H54 (cell line): ENCODE results near the gene TUBA1B.
A peak's percentile ranks its signal among the peaks of the same experiment; 100 is the strongest.
"Not testable (repeated sequence)": the region's sequence is repeated elsewhere in the genome, so short reads cannot be mapped to it uniquely, and the experiment has no call there.

Source experiments
- DNase-seq: peaks from one replicate; pipeline ENCODE4 v3.0.0; 2011; ENCODE audit warnings: low spot score, mixed read lengths; ENCODE audit not compliant: insufficient read length
- FAIRE-seq: peaks from 3 replicates; lab custom pipeline; 2011; peaks lifted over from hg19 to GRCh38; lab: Jason Lieb, UNC
- POLR2A ChIP-seq: IDR thresholded peaks from 2 replicates; pipeline ENCODE4 v1.6.1; 2011; ENCODE audit warnings: low read depth, mild to moderate bottlenecking, low read length

Gene TUBA1B

DNA sequence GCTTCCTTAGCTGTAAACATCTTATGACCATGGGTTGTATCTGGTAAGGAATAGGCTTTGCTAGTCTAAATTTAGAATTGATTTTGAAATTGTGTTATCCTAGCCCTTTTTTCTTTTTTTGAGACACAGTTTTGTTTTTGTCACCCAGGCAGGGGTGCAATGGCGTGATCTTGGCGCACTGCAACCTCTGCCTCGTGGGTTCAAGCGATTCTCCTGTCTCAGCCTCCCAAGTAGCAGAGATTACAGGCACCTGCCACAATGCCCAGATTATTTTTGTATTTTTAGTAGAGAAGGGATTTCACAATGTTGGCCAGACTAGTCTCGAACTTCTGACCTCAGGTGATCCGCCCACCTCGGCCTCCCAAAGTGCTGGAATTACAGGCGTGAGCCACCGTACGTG lies 2.4 kb upstream of the TUBA1B start:
- no peak for FAIRE-seq
- no peak for DNase-seq

GRCh38 chr12:49133014-49133413 lies 1.8 kb upstream of the TUBA1B start:
- peak; percentile 23 for DNase-seq

More for the DNA sequence above, 2.4 kb upstream of the TUBA1B start:
- TF ChIP-seq POLR2A: no peak

GRCh38 chr12:49131894-49132461 lies 783 bp upstream of the TUBA1B start:
- DNase-seq: peak; percentile 27
- no peak for TF ChIP-seq POLR2A

More at GRCh38 chr12:49133014-49133413, 1.8 kb upstream of the TUBA1B start:
- FAIRE-seq: no peak
- no peak for TF ChIP-seq POLR2A

GRCh38 chr12:49130151-49131050 lies 794 bp downstream of the TUBA1B start:
- TF ChIP-seq POLR2A: peak; percentile 42; the same call in 1 of the 2 replicates
- DNase-seq (peak; percentile 73), FAIRE-seq (peak; percentile 36)

More at GRCh38 chr12:49131894-49132461, 783 bp upstream of the TUBA1B start:
- FAIRE-seq: no peak

GRCh38 chr12:49129332-49130150 lies 1.7 kb downstream of the TUBA1B start:
- no peak for TF ChIP-seq POLR2A
- FAIRE-seq (no peak), DNase-seq (no peak)

DNA sequence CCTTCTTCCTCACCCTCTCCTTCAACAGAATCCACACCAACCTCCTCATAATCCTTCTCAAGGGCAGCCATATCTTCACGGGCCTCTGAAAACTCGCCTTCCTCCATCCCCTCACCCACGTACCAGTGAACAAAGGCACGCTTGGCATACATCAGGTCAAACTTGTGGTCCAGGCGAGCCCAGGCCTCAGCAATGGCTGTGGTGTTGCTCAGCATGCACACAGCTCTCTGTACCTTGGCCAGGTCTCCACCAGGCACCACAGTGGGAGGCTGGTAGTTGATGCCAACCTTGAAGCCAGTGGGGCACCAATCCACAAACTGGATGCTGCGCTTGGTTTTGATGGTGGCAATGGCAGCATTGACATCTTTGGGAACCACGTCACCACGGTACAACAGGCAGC lies 3.2 kb downstream of the TUBA1B start:
- not testable (repeated sequence) for FAIRE-seq, DNase-seq

DNA sequence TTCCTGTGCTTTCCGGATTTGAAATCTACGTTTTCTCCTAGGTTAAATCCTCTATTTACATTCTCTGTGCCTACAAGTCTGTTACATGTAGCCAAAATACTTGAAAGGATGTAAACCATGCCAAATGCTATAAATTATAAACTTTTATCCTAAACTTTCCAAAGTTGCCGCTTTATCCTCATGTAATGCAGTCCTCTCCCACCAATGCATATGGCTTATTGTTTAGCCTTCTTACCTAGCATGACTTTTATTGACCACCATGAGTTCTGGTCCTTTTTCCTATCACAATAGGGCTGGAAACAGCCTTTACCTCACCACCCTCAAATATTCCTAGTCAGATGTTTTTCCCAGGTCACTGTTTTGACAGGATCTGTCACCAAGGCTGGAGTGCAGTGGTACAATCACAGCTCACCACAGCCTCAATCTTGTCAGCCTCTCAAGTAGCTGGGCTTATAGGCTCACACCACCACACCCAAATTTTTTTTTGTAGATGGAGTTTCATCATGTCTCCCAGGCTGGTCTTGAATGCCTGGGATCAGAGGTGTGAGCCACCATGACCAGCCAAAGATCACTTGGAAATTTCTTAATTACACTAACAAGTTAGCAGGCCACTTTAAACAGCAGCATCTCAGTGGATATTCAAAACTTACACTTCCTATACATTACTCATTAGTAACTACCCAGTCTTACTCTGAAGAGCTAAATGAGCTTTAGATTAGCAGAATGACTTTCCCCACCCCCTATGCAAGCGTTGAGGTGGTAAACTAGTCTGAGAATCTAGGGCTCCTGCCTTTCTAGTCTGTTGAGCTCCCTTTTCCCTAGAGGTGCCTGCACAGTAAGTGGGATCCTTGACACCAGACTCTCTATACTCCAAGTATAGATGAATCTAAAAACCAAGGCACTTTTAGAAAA lies 4.1 kb downstream of the TUBA1B start:
- FAIRE-seq (peak; percentile 11), DNase-seq (no peak)
- TF ChIP-seq POLR2A: no peak

DNA sequence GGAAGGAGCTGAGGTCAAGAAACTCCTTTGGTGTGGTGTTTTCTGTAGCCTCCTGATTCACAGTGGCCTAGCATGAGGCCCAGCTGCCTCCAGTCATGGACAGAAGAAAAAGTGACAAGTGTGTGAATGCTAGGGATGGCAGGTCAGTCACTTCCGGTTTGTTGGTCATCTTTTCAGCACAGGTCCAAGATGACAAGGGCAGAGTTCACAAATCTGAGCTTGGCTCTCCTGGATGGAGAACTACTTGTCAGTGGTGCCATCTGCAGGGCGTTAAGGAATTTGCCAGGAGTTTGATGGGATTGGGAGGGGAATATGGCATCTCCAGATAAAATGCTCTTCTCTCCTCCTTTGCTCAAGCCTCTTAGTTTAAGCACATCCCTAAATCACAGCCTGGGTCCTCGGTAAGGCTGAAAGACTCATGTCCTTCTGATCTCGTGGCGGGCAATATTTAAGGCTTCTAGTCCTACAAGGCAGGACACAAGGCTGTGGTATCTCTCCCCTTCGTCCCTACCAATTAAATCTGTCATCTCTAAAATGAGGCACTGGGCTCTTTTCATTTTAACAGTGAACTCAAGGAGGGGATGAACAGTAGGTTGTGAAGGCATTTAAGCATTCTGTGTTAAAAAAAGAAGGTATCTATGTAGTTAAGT lies 10.0 kb downstream of the TUBA1B start:
- TF ChIP-seq POLR2A: no peak
- DNase-seq (no peak), FAIRE-seq (peak; percentile 94)

GRCh38 chr12:49111206-49111605 lies 20.0 kb downstream of the TUBA1B start:
- FAIRE-seq (peak; percentile 11), DNase-seq (no peak)
- TF ChIP-seq POLR2A: no peak

DNA sequence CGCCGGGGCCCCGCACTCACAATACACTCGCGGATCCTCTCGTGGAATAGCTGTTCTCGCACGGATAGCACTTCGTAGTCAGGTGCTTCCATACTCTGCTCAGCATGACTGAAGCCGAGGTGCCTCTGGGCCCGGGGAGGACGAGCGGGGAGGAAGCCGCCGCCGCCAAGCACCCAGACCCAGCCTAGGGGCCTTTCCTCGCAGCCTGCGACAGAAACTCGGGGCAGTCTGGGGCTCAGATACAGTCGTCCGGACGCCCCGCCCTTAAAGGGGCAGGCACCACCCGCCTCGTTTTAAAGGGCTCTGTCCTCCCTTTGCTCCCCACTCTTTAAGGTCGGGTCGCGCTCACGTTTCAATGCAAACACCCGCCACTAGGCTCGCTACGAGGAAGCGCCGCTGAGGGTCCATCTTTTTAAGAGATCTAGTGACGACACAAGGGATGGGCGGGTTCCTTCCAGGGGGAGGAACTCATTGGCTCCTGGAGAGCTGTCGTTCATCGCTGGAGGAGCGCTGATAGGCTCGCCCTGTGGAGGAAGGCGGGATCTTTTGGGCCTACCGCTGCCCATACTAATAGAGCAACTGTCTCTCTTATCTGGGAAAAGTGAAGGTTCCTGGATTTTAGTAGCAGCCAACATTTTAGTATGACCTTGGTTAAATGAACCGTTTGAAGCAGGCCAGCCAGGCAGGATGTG lies 20.6 kb downstream of the TUBA1B start, which contains the start of gene LMBR1L:
LMBR1L (minus strand) TSS at position 384 of the 692 bp plus-strand sequence; CDS start at position 92, 292 bp downstream.
- DNase-seq (peak; percentile 95), FAIRE-seq (peak; percentile 94)
- TF ChIP-seq POLR2A: peak; percentile 54

DNA sequence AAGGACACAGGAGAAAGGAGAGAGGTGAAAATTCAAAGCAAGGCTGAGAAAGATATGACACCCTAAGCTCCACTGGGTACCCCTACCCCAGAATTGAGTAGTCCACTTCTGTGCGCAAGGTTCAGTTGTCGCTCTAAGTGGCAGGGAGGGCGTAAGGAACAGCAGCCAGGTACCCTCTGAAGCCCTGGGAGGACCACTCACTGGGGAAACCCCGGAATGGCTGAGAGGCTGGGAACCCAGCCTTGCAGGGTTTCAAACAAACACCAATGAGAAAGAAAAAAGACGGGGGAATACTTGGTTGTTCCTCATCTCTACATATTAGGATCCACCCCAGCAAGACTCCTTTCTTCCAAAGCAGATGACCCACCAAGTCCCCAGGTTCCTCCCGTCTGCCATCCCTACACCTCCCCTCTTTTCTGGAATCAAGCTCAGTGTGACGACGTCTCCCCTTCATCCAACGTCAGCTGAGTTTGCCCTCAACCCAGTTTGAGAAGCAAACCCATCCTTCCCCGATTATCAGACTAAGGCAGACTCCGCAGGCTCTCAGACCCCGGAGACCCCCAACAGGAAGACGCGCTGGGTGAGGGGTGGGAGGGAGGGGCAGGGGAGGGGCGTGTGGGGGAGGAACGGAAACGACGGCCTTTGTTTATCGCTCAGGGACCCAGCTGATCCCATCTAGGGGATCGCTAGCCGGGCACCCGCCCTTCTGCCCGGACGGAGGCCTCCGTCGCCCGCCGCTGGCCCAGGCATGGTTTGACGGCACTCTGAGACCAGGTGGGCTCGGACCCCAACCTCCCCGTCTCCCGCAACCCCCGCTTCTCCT lies 21.3 kb downstream of the TUBA1B start:
- FAIRE-seq (no peak), DNase-seq (no peak)
- no peak for TF ChIP-seq POLR2A
